OCI-LY1 (cell line): Measurements from ENCODE around the gene SCARB2.

Source experiments
- H2AFZ ChIP-seq: fragments of 200-600 bp; sonication (generic), shearing (Covaris generic); 2 replicates; pipeline ENCODE4 v1.6.0; 2014; ENCODE audit warnings: antibody characterized with exemption, mild to moderate bottlenecking, low read length
- H3F3A ChIP-seq: fragments of 200-600 bp; sonication (generic), shearing (Covaris generic); 2 replicates; pipeline ENCODE4 v1.6.0; 2014; ENCODE audit warnings: mild to moderate bottlenecking, antibody characterized with exemption, low read length, moderate library complexity; ENCODE audit not compliant: insufficient read depth
- H3K27ac ChIP-seq: fragments of 200-600 bp; sonication (generic); 2 replicates; pipeline ENCODE4 v1.5.1; 2014; ENCODE audit warnings: low read length, mixed run types, mild to moderate bottlenecking, low read depth; ENCODE audit not compliant: poor library complexity, severe bottlenecking
- H3K27me3 ChIP-seq: fragments of 200-600 bp; sonication (generic); 2 replicates; pipeline ENCODE4 v1.6.0; 2014; ENCODE audit warnings: antibody characterized with exemption, mild to moderate bottlenecking, low read length, moderate library complexity; ENCODE audit not compliant: insufficient read depth
- H3K36me3 ChIP-seq: fragments of 200-600 bp; sonication (generic); 2 replicates; pipeline ENCODE4 v1.6.1; 2014; ENCODE audit warnings: mild to moderate bottlenecking, antibody characterized with exemption, low read length, moderate library complexity, mixed read lengths; ENCODE audit not compliant: insufficient read depth
- H3K4me1 ChIP-seq: fragments of 200-600 bp; sonication (generic); 2 replicates; pipeline ENCODE4 v1.5.1; 2014; ENCODE audit warnings: mild to moderate bottlenecking, low read length, moderate library complexity; ENCODE audit not compliant: insufficient read depth, severe bottlenecking
- H3K4me2 ChIP-seq: fragments of 200-600 bp; sonication (generic), shearing (Covaris generic); 2 replicates; pipeline ENCODE4 v1.6.1; 2014; ENCODE audit warnings: low read length
- H3K4me3 ChIP-seq: fragments of 200-600 bp; sonication (generic); 2 replicates; pipeline ENCODE4 v1.5.1; 2014; ENCODE audit warnings: low read length, low read depth, mild to moderate bottlenecking, mixed read lengths; ENCODE audit not compliant: poor library complexity, severe bottlenecking
- H3K79me2 ChIP-seq: fragments of 200-600 bp; shearing (Covaris generic); 2 replicates; pipeline ENCODE4 v1.6.1; 2016; ENCODE audit warnings: mixed run types, low read length, mixed read lengths; ENCODE audit not compliant: insufficient read depth
- H3K9ac ChIP-seq: fragments of 200-600 bp; sonication (generic), shearing (Covaris generic); 2 replicates; pipeline ENCODE4 v1.6.1; 2014; ENCODE audit warnings: mild to moderate bottlenecking, low read length, mixed read lengths
- H3K9me2 ChIP-seq: fragments of 200-600 bp; sonication (generic), shearing (Covaris generic); 2 replicates; pipeline ENCODE4 v1.6.1; 2014; ENCODE audit warnings: low read depth, mild to moderate bottlenecking, low read length, mixed read lengths
- H3K9me3 ChIP-seq: fragments of 200-600 bp; shearing (Covaris generic); 2 replicates; pipeline ENCODE4 v1.6.1; 2014; ENCODE audit warnings: low read length, mixed read lengths
- H4K20me1 ChIP-seq: fragments of 200-600 bp; sonication (generic), shearing (Covaris generic); 2 replicates; pipeline ENCODE4 v1.6.0; 2016; ENCODE audit warnings: mild to moderate bottlenecking, low read length; ENCODE audit not compliant: insufficient read depth
- EZH2 ChIP-seq: fragments of 200-600 bp; sonication (generic), shearing (Covaris generic); IDR thresholded peaks from 2 replicates; pipeline ENCODE4 v1.8.0; 2017; ENCODE audit warnings: borderline replicate concordance, mixed run types, mild to moderate bottlenecking, antibody characterized with exemption, low read length, moderate library complexity, mixed read lengths
- TF ChIP-seq, protein P1 (sequence below): fragments of 200-600 bp; sonication (generic), shearing (Covaris generic); IDR thresholded peaks from 2 replicates; pipeline ENCODE4 v1.5.1; 2017; ENCODE audit warnings: mild to moderate bottlenecking, antibody characterized with exemption, low read length, moderate library complexity, mixed read lengths

Gene SCARB2

DNA sequence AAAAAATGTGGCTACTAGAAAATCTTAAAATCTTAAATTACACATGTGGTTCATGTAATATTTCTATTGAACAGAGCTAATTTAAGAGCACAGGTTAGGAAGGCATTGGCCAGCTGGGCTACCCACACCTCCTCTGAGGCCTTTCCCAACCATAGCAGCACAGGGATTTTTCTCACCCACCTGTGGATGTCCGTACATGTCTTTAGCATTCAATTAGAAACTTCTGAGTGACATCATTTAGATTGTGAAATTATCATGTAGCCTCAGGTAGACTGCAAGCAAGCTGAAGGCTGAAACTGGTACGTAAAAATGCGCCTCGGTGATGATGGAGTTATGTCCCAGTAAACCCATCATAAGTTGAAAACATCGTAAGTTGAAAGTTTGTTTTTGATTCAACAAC lies 31.2 kb downstream of the SCARB2 start:
- Histone ChIP-seq H3K9me3 (no peaks in the 10 kb centered on the region), H3K4me2 (no peak overlapping the region), H3K79me2 (no peaks in the 10 kb centered on the region), H3K9ac (no peak overlapping the region), H3K4me3 (no peak overlapping the region), H3K27me3 (no peaks in the 10 kb centered on the region), H3K27ac (no peak overlapping the region), H3K9me2 (no peaks in the 10 kb centered on the region), H3K4me1 (no peaks in the 10 kb centered on the region), H3F3A (no peaks in the 10 kb centered on the region), H3K36me3 (no peaks in the 10 kb centered on the region; the same call in 1 of the 2 replicates), H2AFZ (no peak overlapping the region), H4K20me1 (no peaks in the 10 kb centered on the region)
- no peak for TF ChIP-seq EZH2
- TF ChIP-seq, protein P1, sequence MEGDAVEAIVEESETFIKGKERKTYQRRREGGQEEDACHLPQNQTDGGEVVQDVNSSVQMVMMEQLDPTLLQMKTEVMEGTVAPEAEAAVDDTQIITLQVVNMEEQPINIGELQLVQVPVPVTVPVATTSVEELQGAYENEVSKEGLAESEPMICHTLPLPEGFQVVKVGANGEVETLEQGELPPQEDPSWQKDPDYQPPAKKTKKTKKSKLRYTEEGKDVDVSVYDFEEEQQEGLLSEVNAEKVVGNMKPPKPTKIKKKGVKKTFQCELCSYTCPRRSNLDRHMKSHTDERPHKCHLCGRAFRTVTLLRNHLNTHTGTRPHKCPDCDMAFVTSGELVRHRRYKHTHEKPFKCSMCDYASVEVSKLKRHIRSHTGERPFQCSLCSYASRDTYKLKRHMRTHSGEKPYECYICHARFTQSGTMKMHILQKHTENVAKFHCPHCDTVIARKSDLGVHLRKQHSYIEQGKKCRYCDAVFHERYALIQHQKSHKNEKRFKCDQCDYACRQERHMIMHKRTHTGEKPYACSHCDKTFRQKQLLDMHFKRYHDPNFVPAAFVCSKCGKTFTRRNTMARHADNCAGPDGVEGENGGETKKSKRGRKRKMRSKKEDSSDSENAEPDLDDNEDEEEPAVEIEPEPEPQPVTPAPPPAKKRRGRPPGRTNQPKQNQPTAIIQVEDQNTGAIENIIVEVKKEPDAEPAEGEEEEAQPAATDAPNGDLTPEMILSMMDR = no peak

DNA sequence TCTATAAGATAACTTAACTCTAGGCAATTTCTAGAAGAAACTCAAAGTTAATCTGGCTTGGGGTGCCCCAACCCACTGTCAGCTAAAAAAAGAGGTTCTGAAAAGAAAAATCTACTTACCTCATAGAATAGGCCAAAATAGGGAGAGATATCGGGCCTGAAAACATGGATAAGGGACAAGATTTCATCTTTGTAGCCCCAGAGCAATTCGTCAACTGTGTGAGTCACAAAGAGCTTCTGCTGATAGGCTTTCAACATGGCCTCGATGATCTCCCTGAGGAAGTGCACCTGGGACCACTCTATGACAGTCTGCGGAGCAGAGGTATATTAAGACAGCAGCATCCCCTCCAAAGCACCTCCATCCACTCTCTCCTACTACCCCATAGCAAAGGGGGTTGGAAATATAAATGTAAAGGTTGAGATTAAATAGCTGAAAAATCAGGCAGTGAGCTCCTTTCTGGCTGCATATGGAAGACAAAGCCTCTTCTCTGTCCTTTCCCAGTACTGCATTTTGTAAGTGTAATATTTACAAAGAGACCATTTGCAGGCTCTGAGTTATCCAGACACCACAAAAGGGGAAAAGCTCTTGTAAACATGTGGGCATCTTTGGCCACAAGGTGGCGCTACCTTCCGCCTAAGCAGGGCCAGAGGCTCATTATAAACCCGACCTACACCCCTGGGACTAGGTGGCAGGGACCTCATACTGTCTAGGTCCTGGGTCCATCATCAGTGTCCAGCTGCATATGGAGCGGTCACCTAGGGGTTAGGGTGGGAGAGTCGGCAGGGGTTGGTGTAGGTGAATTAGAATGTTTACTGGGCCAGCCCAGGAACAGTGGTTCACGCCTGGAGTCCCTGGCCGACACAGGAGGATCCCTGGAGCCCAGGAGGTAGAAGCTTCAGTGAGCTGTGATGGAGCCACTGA lies 34.0 kb downstream of the SCARB2 start:
- Histone ChIP-seq H3F3A (no peaks in the 10 kb centered on the region), H3K27me3 (no peaks in the 10 kb centered on the region), H3K36me3 (no peaks in the 10 kb centered on the region; the same call in 1 of the 2 replicates), H3K4me1 (no peaks in the 10 kb centered on the region), H3K9ac (no peak overlapping the region), H3K9me2 (no peaks in the 10 kb centered on the region), H3K4me2 (no peak overlapping the region), H4K20me1 (no peaks in the 10 kb centered on the region), H3K9me3 (no peaks in the 10 kb centered on the region), H3K27ac (no peak overlapping the region), H3K4me3 (no peak overlapping the region), H3K79me2 (no peaks in the 10 kb centered on the region), H2AFZ (no peak overlapping the region)
- TF ChIP-seq, protein P1 = peak; percentile 94
- TF ChIP-seq EZH2 = no peak

DNA sequence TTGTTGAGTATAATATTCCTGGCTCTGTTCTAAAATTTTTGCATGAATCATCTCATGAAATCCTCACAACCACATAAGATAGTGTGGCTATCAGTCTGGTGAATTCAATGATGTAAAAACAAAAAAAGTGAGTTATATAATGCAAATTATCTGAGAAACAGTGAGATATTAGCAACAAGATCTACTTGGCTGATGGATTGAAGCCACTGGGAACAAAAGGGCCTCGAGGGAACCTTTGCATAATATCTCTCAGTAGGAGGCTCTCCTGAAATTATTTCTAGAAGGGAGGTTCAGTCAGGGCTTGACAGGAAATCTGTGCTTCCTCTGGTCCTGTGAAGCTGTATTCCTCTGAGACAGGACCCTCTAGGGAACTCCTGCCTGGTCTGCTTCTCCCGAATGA lies 35.3 kb downstream of the SCARB2 start:
- H3K9me3 ChIP-seq = no peaks in the 10 kb centered on the region
- H4K20me1 ChIP-seq = no peaks in the 10 kb centered on the region
- no peaks in the 10 kb centered on the region for H3K4me1 ChIP-seq
- H3K9me2 ChIP-seq = no peaks in the 10 kb centered on the region
- H3K4me2 ChIP-seq = no peak overlapping the region
- H3K79me2 ChIP-seq = no peaks in the 10 kb centered on the region
- H3K36me3 ChIP-seq = no peaks in the 10 kb centered on the region; the same call in 1 of the 2 replicates
- H3K4me3 ChIP-seq = no peak overlapping the region
- no peak overlapping the region for H2AFZ ChIP-seq
- H3K27ac ChIP-seq = no peak overlapping the region
- TF ChIP-seq, protein P1 = no peak
- TF ChIP-seq EZH2 = no peak
- H3K9ac ChIP-seq = no peak overlapping the region
- H3F3A ChIP-seq = no peaks in the 10 kb centered on the region
- no peaks in the 10 kb centered on the region for H3K27me3 ChIP-seq
